GM12875 (cell line): ENCODE data around the gene DCHS2.

Experiments
- H3K4me3 ChIP-seq: one replicate; pipeline ENCODE4 v1.5.1; 2011; ENCODE audit warnings: low read depth, low read length, control low read depth
- TF ChIP-seq, protein P1 (sequence below): IDR thresholded peaks from 2 replicates; pipeline ENCODE4 v1.5.1; 2011; ENCODE audit warnings: low read depth, mild to moderate bottlenecking, control low read depth, inconsistent platforms, low read length, moderate library complexity, borderline replicate concordance; ENCODE audit not compliant: insufficient read depth

The DCHS2 gene

DNA sequence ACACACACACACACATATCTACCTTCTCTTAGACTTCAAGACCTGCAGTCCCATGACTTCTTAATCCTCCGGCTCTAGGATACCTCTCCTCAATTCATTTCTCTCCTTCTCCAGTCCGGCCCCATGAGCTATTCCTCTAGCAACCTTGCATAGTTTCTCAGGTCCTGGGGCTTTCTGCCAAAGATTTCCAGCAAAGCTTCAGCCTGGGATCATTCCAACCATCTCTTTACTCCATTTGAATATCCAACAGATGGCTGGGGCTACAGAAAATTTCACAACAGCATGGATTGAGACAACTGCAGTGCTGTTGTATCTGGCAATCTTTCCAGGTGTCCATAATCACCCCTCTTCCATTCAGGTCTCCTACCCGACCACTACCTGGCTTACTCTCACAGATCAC is 184.1 kb downstream of the DCHS2 start:
- TF ChIP-seq, protein P1, sequence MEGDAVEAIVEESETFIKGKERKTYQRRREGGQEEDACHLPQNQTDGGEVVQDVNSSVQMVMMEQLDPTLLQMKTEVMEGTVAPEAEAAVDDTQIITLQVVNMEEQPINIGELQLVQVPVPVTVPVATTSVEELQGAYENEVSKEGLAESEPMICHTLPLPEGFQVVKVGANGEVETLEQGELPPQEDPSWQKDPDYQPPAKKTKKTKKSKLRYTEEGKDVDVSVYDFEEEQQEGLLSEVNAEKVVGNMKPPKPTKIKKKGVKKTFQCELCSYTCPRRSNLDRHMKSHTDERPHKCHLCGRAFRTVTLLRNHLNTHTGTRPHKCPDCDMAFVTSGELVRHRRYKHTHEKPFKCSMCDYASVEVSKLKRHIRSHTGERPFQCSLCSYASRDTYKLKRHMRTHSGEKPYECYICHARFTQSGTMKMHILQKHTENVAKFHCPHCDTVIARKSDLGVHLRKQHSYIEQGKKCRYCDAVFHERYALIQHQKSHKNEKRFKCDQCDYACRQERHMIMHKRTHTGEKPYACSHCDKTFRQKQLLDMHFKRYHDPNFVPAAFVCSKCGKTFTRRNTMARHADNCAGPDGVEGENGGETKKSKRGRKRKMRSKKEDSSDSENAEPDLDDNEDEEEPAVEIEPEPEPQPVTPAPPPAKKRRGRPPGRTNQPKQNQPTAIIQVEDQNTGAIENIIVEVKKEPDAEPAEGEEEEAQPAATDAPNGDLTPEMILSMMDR: no peak
- H3K4me3 ChIP-seq: no peak overlapping the region

DNA sequence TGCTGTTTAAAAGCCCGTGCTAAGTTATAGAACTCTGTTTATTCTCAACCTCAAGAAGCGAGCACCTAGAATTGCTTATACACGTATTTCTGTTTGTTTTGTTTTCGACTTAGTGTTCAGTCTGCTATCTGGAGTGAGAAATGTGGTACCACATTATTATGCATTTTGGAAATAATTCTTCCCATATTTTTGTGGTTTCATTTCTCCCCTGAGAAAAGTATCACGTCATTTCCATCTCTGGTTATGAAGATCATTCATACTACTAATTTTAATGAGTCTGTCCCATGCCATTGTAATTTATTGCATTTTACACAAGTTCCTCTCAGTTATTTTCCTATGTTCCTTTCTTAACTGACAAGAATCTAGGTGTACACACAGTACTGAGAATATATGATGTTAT is 186.0 kb downstream of the DCHS2 start:
- TF ChIP-seq, protein P1: no peak
- no peak overlapping the region for H3K4me3 ChIP-seq

DNA sequence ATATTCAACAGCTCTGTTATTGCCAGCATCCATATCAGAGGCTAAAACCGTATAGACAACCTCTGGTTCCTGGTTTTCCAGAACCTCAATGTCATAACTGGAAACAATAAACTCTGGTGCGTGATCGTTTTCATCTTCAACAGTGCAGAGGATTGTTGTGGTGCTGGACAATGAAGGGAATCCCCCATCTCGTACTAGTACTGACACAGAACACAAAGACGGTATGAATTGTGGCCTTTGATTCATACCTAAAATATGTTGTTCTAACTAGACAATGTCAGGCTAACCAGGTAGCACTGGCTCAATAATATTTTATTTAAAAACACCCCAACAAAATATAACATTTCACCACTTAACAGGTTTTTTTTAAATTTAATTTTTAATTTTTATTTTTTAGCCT is 186.9 kb downstream of the DCHS2 start:
- TF ChIP-seq, protein P1: no peak
- H3K4me3 ChIP-seq: no peak overlapping the region

DNA sequence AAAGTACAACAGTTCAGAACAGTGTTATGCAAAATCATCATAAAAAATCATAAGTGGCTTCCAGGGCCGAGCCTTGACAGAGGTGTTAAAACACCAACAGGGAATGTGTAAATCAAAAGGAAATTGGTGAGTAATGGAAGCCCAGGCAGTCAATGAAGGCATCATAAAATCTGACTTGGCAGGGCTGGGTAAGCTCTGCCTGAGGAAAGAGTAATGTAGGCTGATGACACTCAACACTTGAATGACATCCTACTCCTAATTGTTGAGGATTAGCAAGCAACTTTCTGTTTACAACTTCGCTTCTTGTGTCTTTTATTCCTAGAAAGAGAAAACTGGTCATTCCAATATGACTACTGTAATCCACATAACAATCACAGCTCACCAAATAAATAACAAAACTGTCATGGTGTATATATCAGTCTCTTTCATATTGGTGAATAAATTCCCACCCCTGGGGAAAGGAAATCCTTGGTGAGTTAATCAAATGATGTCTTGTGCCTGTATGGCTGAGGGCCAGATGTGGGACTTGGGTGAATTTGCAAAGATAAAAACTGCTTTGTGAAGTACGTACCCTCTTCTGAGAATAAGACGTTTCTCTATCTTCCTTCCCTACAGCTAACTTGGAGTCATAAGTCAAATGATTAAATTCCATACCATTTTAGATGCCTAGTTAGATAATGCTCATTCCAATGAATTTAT is 196.8 kb downstream of the DCHS2 start:
- TF ChIP-seq, protein P1: no peak
- no peak overlapping the region for H3K4me3 ChIP-seq

DNA sequence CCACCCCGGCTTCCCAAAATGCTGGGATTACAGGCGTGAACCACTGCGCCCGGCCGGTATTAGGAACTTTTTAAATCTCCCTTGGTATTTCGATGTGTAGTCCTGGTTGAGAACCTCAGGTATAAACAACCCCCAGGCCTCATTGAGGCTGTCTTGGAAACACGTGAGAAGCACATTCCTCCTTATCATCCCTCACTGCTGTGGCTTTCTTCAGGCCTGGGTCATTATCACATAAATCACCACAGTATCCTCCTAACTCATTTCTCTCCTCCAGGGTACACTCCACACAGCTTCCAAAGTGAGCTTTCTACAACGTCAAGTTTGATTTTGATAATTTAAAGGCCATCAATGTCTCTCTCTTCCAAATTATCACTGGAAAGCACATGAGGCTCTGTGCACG is 198.2 kb downstream of the DCHS2 start:
- TF ChIP-seq, protein P1: no peak
- H3K4me3 ChIP-seq: no peak overlapping the region

DNA sequence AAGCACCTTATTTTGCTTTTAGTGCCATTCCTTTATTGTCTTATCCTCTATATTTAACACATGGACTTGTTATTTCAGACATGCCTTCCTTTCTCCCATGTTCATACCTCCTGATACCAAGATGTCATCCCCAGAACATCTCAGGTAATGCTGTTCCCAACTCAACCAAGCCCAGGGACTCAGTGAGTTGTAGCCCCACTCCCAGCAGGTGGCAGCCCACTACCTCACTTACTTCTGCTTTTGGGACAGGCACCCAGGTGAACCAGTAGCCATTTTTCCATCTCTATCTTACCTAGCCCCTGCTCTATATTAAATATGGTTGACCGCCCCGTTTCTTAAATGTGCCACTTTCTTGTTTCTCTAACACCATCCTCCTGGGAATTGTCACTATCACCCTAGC is 199.0 kb downstream of the DCHS2 start:
- TF ChIP-seq, protein P1: 0 out of 2 replicates have a peak, but pooled peaks have one; percentile 29
- no peak overlapping the region for H3K4me3 ChIP-seq

DNA sequence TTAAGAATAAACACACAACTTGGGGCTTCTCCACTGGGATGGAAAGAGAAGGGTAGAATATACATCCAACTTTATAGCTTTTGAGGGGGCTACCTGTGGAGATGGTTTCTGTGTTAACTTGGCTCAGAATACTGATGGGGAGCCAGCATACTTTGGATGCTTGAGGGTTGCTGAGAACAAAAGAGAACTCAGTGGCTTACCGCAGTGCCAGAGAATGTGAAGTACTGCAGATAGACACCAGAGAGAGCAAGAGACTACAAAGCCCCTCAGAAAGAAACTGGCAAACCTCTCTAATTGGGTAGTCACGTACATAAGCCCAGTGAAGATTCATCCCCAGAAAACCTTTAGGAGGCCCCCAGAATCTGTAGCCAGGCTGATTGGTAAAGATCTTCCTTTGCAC is 214.4 kb downstream of the DCHS2 start:
- TF ChIP-seq, protein P1: no peak
- no peak overlapping the region for H3K4me3 ChIP-seq
